Endothelial cell of umbilical vein (primary cell): ENCODE results near the gene AGPAT1.

ENCODE experiments used
- EZH2 ChIP-seq: IDR thresholded peaks from 2 replicates; pipeline ENCODE4 v1.6.1; 2012; ENCODE audit warnings: borderline replicate concordance, low read depth, mild to moderate bottlenecking, moderate library complexity, low read length, inconsistent platforms; ENCODE audit not compliant: severe bottlenecking
- GATA2 ChIP-seq: IDR thresholded peaks from 2 replicates; pipeline ENCODE4 v1.7.0; 2011; ENCODE audit warnings: low read depth, mild to moderate bottlenecking, moderate library complexity, mixed read lengths, low read length; ENCODE audit not compliant: insufficient read length, insufficient read depth
- JUN ChIP-seq: IDR thresholded peaks from 2 replicates; pipeline ENCODE4 v1.6.1; 2011; ENCODE audit warnings: borderline replicate concordance, low read depth; ENCODE audit not compliant: insufficient read length, insufficient read depth
- MAX ChIP-seq: IDR thresholded peaks from 2 replicates; pipeline ENCODE4 v1.6.1; 2011; ENCODE audit not compliant: insufficient read depth, insufficient read length
- POLR2A ChIP-seq: IDR thresholded peaks from 2 replicates; pipeline ENCODE4 v1.6.1; 2012; ENCODE audit warnings: low read depth, mild to moderate bottlenecking, control low read depth, low read length
- POLR2AphosphoS5 ChIP-seq: IDR thresholded peaks from 2 replicates; pipeline ENCODE4 v1.6.1; 2012; ENCODE audit warnings: low read depth, mild to moderate bottlenecking, control low read depth, low read length, moderate library complexity; ENCODE audit not compliant: insufficient read depth
- TF ChIP-seq, protein P1 (sequence below), 2 donors: IDR thresholded peaks; 1 replicate in 1 of 2; 2 replicates in 1 of 2; pipeline ENCODE4 v1.5.1; 2011; ENCODE audit warnings: low read length in 2 of 2, mild to moderate bottlenecking in 2 of 2, moderate library complexity in 2 of 2, control low read depth in 1 of 2, inconsistent platforms in 1 of 2, low read depth in 1 of 2; ENCODE audit not compliant: insufficient read depth in 1 of 2; ENCODE audit errors: extremely low read depth in 1 of 2

GRCh38 chr6:32152769-32153563, 22.9 kb downstream of the AGPAT1 start:
- TF ChIP-seq POLR2AphosphoS5 (no peak), POLR2A (no peak), JUN (no peak), EZH2 (no peak), MAX (no peak), GATA2 (no peak)
- TF ChIP-seq, protein P1, sequence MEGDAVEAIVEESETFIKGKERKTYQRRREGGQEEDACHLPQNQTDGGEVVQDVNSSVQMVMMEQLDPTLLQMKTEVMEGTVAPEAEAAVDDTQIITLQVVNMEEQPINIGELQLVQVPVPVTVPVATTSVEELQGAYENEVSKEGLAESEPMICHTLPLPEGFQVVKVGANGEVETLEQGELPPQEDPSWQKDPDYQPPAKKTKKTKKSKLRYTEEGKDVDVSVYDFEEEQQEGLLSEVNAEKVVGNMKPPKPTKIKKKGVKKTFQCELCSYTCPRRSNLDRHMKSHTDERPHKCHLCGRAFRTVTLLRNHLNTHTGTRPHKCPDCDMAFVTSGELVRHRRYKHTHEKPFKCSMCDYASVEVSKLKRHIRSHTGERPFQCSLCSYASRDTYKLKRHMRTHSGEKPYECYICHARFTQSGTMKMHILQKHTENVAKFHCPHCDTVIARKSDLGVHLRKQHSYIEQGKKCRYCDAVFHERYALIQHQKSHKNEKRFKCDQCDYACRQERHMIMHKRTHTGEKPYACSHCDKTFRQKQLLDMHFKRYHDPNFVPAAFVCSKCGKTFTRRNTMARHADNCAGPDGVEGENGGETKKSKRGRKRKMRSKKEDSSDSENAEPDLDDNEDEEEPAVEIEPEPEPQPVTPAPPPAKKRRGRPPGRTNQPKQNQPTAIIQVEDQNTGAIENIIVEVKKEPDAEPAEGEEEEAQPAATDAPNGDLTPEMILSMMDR (IDR thresholded peaks at IDR 0.05; ENCODE audit: extremely low read depth in 1 of 2, insufficient read depth in 1 of 2, low read depth in 1 of 2, low read length in 2 of 2): no peak
